Measurements from ENCODE around the gene MSLN.

Gene MSLN

DNA sequence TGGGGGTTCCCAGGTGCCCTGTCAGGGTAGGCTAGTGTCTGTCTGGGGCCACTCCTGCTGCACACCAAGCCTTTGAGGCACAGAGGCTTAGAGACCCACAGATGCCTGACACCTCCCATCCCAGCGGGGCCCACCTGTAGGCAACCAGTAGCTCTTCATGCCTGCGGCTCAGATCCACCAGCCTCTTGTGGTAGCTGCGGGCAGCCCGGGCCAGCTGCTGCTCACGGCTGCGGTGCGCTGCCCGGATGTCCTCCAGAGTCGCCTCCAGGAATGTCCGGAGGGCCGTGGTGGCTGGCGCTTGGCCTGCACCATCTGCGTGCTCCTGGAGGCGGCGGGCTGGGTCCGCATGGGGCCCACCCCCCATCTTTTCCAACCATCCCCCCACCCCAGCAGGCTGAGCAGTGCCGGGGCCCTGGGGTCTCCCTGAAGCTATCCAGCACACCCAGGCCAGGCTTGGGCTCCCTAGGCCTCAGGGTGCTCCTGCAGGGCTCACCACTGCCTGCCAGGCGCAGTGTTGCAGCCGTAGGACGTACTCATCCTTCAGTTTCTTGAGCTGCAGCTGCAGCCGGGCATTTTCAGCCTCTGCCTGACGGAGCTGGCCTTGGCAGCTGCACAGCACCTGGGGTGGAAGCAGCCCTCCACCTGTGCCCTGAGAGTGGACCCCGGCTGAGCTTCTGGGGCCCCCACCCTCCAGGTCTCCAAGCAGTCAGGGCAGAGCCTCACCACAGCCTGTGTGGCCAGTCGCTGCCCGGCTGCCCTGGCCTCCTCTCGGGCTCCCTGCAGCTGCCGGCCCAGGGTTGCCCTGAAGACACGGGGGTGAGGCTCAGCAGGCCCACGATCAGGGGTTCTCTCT is 36.1 kb upstream of the MSLN start:
- no peak for DNase-seq (ENCODE audit: low read depth)
- no peak overlapping the region for H3K4me3 ChIP-seq (ENCODE audit: low read depth, low read length)
- TF ChIP-seq, protein P1, sequence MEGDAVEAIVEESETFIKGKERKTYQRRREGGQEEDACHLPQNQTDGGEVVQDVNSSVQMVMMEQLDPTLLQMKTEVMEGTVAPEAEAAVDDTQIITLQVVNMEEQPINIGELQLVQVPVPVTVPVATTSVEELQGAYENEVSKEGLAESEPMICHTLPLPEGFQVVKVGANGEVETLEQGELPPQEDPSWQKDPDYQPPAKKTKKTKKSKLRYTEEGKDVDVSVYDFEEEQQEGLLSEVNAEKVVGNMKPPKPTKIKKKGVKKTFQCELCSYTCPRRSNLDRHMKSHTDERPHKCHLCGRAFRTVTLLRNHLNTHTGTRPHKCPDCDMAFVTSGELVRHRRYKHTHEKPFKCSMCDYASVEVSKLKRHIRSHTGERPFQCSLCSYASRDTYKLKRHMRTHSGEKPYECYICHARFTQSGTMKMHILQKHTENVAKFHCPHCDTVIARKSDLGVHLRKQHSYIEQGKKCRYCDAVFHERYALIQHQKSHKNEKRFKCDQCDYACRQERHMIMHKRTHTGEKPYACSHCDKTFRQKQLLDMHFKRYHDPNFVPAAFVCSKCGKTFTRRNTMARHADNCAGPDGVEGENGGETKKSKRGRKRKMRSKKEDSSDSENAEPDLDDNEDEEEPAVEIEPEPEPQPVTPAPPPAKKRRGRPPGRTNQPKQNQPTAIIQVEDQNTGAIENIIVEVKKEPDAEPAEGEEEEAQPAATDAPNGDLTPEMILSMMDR (IDR thresholded peaks at IDR 0.05; ENCODE audit: insufficient read depth, low read depth, low read length, missing control alignments): no peak

DNA sequence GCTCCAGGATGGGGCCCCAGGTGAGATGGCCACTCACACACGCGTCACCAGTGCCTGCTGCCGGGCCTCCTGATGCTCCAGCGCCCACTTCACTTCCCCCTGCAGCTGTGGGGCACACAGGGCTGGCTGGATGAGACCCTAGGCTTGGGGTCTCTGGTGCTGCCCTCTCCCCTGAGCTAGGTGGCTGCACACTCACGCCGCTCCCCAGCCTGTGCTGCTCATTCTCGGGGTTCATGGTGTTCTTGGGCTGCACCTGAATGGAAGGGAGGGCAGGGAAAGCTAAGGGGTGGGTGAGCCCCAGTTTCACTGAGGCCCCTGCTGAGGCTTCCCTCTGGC is 35.5 kb upstream of the MSLN start:
- DNase-seq (ENCODE audit: low read depth): no peak
- TF ChIP-seq, protein P1 (IDR thresholded peaks at IDR 0.05; ENCODE audit: insufficient read depth, low read depth, low read length, missing control alignments): no peak
- H3K4me3 ChIP-seq (ENCODE audit: low read depth, low read length): no peak overlapping the region

DNA sequence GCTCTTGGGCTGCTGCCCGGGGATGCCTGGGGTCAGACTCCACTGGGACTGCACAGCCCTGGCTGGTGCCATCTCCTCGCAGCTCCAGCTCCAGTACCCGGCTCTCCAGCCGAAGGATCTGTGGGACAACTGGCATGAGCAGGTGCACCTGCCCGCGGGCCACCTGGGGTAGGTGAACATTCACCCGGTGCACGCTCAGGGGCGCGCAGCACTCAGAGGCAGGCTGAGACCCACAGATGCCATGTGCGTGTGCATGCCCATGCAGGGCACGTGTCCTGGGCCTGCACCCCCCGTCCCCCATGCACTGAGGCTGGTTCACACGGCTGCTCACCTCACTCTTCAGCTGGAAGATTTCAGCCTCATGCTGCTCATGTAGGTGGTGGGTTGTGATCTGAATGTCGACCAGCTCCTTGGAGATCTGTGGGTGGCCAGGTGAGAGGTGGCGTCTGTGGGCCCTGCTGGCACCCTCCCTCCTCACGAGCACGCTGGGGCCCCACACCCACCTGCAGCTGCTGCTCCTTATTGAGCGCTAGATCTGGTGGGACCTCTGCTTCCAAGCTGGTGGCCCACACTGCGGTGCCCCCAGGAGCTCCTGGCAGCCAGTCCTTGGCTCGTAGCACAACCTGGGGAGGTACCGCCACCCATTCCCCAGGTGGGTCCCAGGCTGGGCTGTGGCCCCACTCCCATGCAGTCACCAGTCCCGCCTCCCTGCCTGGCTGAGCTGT is 34.9 kb upstream of the MSLN start:
- DNase-seq (ENCODE audit: low read depth): no peak
- TF ChIP-seq, protein P1 (IDR thresholded peaks at IDR 0.05; ENCODE audit: insufficient read depth, low read depth, low read length, missing control alignments): no peak
- H3K4me3 ChIP-seq (ENCODE audit: low read depth, low read length): no peak overlapping the region

DNA sequence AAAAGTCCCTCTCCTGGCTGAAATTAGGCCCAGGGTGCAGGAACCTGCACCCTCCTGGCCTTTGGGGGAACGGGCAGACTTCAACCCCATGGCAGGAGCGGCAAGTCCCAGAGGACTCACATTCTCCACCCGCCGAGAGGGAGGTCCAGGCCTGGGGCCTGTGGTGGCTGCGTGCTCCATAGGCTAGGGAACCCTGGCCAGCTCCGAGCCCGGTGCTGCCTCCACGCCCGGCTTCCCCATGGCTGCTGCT is 34.4 kb upstream of the MSLN start:
- TF ChIP-seq, protein P1 (IDR thresholded peaks at IDR 0.05; ENCODE audit: insufficient read depth, low read depth, low read length, missing control alignments): no peak
- H3K4me3 ChIP-seq (ENCODE audit: low read depth, low read length): peak overlapping the region; percentile 50; the same call in 1 of the 2 replicates
- no peak for DNase-seq (ENCODE audit: low read depth)

DNA sequence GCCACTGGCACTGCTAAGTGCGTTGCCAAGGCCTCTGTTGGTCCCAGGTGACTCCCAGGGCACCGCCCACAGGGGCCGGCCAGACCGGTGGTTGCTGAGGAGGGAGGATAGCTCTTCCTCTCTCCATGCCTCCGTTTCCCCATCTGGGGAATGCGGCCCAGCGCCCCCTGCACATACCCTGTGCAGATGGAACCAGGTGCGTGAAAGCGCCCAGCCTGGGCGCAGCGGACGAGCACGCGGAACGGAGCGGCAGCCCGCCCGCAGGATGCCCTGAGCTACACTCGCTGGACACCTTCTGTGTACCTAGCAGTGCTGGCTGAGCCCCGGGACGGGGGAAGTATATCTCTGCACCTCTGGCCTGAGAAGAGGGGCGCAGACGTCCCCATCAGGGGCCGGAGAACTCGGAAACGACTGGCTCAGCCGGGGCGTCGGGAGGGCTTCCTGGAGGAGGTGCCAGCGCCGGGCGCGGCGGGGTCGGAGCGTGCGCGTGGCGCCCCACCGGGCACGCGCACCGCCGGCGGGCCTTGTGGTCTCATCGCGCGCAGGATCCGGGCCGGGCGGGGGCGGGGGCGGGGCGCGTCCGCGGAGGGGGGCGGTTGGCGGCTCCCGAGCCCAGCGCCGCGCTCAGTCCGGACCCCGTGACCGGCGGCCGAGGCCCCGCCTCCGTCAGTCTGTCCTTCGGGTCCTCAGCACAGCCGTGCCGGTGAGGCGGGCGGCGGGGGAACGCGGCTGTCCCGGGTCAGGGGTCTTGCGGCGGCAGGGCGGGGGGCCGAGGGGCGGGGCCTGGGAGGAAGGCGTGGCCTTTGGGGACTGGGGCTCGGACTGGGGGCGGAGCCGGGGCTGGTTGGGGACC is 33.9 kb upstream of the MSLN start, which contains the start of the genes CCDC78 and HAGHL:
Gene CCDC78 (minus strand): TSS at position 6 of the 853 bp plus-strand sequence. CDS start 76 bp downstream, outside the sequence.
Gene HAGHL (plus strand): TSS at position 669 of the 853 bp plus-strand sequence. CDS start 404 bp downstream, outside the sequence.
- TF ChIP-seq, protein P1 (IDR thresholded peaks at IDR 0.05; ENCODE audit: insufficient read depth, low read depth, low read length, missing control alignments): no peak
- H3K4me3 ChIP-seq (ENCODE audit: low read depth, low read length): peak within 1 kb of the TSS; percentile 78
- DNase-seq (ENCODE audit: low read depth): peak; percentile 79

DNA sequence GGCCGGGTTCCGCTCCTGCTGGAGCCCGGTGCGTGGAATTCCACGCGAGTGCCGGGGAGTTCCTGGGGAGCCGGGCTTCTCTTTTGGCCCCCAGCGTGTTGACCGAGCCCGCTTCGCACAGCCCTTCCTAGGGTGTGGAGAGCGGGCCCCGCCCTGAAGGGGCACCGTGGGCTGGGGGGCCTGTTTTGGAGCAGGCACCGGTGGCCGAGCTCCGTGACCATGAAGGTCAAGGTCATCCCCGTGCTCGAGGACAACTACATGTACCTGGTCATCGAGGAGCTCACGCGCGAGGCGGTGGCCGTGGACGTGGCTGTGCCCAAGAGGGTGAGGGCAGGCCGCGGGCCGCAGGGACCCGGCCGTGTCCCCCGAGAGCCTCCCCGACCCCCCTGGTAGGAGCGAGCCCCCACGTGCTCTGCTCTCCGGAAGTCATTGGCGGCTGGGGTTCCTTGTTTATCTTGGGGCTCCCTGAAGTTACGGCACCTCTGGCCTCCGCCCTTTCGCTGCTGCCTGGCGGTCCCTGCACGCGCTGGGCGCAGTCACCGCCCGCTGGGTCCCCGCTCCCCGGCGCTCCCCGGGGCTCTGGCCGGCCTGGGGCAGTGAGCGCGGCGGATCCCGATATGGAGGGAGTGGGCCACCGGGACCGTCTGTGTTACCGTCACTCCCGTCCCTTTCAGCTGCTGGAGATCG is 33.1 kb upstream of the MSLN start:
- TF ChIP-seq, protein P1 (IDR thresholded peaks at IDR 0.05; ENCODE audit: insufficient read depth, low read depth, low read length, missing control alignments): no peak
- H3K4me3 ChIP-seq (ENCODE audit: low read depth, low read length): peak overlapping the region; percentile 78
- DNase-seq (ENCODE audit: low read depth): peak; percentile 61

All from GM12865 (cell line).